HepG2 (cell line): ENCODE measurements around the gene RAP1A. TPM values are rescaled to one million over a fixed set of nuclear protein-coding genes. Genes with fewer than 3 reads are reported as not detected.

ENCODE experiments used
- ATAC-seq: fragments of 200-7000 bp; cut with Tn5 transposase; 3 replicates; pipeline ENCODE4 v1.9.1; 2020; ENCODE audit warnings: mild to moderate bottlenecking, moderate library complexity
- BruUV-seq: library from RNA; stranded (reverse); fragments of 400-500 nt; replicated peaks from 2 replicates; lab custom pipeline; 2021; lab: Mats Ljungman, UMichigan
- CTCF ChIA-PET: fragments of 300-600 bp; formaldehyde crosslinking; extraction: SDS; loops from one replicate; lab custom pipeline; 2021; ENCODE audit warnings: low total read pairs, inconsistent platforms, low intra/inter-chr PET ratio; lab: Yijun Ruan, JAX
- POLR2A ChIA-PET: fragments of 350-600 bp; sonication (Branson Sonifier 250); formaldehyde crosslinking; loops from one replicate; lab custom pipeline; 2020; ENCODE audit warnings: antibody characterized with exemption, inconsistent platforms; lab: Yijun Ruan, JAX
- DNase-seq: peaks from one replicate; pipeline ENCODE4 v3.0.0-alpha.2; 2015; ENCODE audit warnings: low spot score
- FAIRE-seq: peaks from 3 replicates; lab custom pipeline; 2011; peaks lifted over from hg19 to GRCh38; lab: Jason Lieb, UNC
- H2AFZ ChIP-seq: one replicate; pipeline ENCODE4 v1.6.1; 2011; ENCODE audit warnings: low read length, inconsistent platforms
- H3K27ac ChIP-seq: fragments of 300-600 bp; 3 replicates; pipeline ENCODE4 v1.8.0; 2011; ENCODE audit warnings: mixed run types, mild to moderate bottlenecking, mixed read lengths, low read length, inconsistent platforms; ENCODE audit not compliant: insufficient read depth; ENCODE audit errors: extremely low read length
- H3K27me3 ChIP-seq, 2 experiments: fragments of 200-600 bp in 1 of 2; 2 replicates in 1 of 2; 3 replicates in 1 of 2; pipeline versions ENCODE4 v1.6.0 to v1.8.0; 2011; ENCODE audit warnings: low read length in 2 of 2, mild to moderate bottlenecking in 2 of 2, moderate library complexity in 2 of 2, inconsistent platforms in 1 of 2; ENCODE audit not compliant: insufficient read depth in 2 of 2, control insufficient read depth in 1 of 2
- H3K36me3 ChIP-seq, 2 experiments: fragments of 200-600 bp in 1 of 2; replicated peaks in 1 of 2; 2 replicates in 1 of 2; 3 replicates in 1 of 2; pipeline versions ENCODE4 v1.5.1 to v1.8.0; 2011; ENCODE audit warnings: low read length in 2 of 2, inconsistent platforms in 1 of 2; ENCODE audit not compliant: insufficient read depth in 2 of 2, control insufficient read depth in 1 of 2
- H3K4me1 ChIP-seq: 2 replicates; pipeline ENCODE4 v1.5.1; 2012; ENCODE audit warnings: low read length, inconsistent platforms; ENCODE audit not compliant: insufficient read depth
- H3K4me2 ChIP-seq: 2 replicates; pipeline ENCODE4 v1.6.0; 2011; ENCODE audit warnings: low read depth, low read length, inconsistent platforms
- H3K4me3 ChIP-seq, 3 experiments: fragments of 200-600 bp in 1 of 3; sonication (generic), shearing (Covaris generic) in 1 of 3; replicated peaks in 1 of 3; 2 replicates each; pipeline ENCODE4 v1.5.1; 2011 to 2016; ENCODE audit warnings: low read length in 3 of 3, inconsistent platforms in 2 of 3, low read depth in 2 of 3, mild to moderate bottlenecking in 2 of 3, control low read depth in 1 of 3, mixed read lengths in 1 of 3; ENCODE audit not compliant: insufficient read depth in 1 of 3
- H3K79me2 ChIP-seq: one replicate; pipeline ENCODE4 v1.6.1; 2011; ENCODE audit warnings: low read length, inconsistent platforms; ENCODE audit not compliant: insufficient read depth
- H3K9ac ChIP-seq: 2 replicates; pipeline ENCODE4 v1.6.0; 2011; ENCODE audit warnings: mild to moderate bottlenecking, low read depth, low read length, inconsistent platforms; ENCODE audit not compliant: insufficient read depth
- H3K9me3 ChIP-seq: 2 replicates; pipeline ENCODE4 v1.5.1; 2012; ENCODE audit warnings: mild to moderate bottlenecking, low read length
- H4K20me1 ChIP-seq: 2 replicates; pipeline ENCODE4 v1.6.0; 2011; ENCODE audit warnings: inconsistent platforms, mild to moderate bottlenecking, low read length, moderate library complexity; ENCODE audit not compliant: insufficient read depth
- ARNT ChIP-seq: fragments of 450-650 bp; IDR thresholded peaks from 2 replicates; pipeline ENCODE4 v1.6.1; 2017
- ERF ChIP-seq: IDR thresholded peaks from 2 replicates; pipeline ENCODE4 v1.6.1; 2018; ENCODE audit warnings: missing biosample characterization, missing genetic modification reagents
- FOXK1 ChIP-seq: sonication (generic); formaldehyde crosslinking; IDR thresholded peaks from 2 replicates; pipeline ENCODE4 v1.4.0; 2020; ENCODE audit warnings: low read depth, missing genetic modification reagents, borderline replicate concordance
- HIC2 ChIP-seq: sonication (generic); formaldehyde crosslinking; IDR thresholded peaks from 2 replicates; pipeline ENCODE4 v1.9.0; 2022; ENCODE audit warnings: low read depth, missing genetic modification reagents
- NCOA5 ChIP-seq: sonication (generic); formaldehyde crosslinking; IDR thresholded peaks from 2 replicates; pipeline ENCODE4 v1.4.0; 2020; ENCODE audit warnings: missing genetic modification reagents
- POLR2A ChIP-seq, 2 experiments: IDR thresholded peaks; 2 replicates each; pipeline ENCODE4 v1.6.1; 2011; ENCODE audit warnings: low read depth in 2 of 2, low read length in 2 of 2, mild to moderate bottlenecking in 1 of 2, moderate library complexity in 1 of 2; ENCODE audit not compliant: insufficient read depth in 1 of 2
- SRSF9 ChIP-seq: fragments of 200-400 bp; formaldehyde crosslinking; IDR thresholded peaks from 2 replicates; pipeline ENCODE4 v1.6.1; 2018; ENCODE audit warnings: borderline replicate concordance, mild to moderate bottlenecking, low read depth, low read length; ENCODE audit not compliant: insufficient read depth, poor library complexity, severe bottlenecking
- TSC22D2 ChIP-seq: sonication (generic); formaldehyde crosslinking; IDR thresholded peaks from 2 replicates; pipeline ENCODE4 v1.5.1; 2020; ENCODE audit warnings: missing genetic modification reagents, mild to moderate bottlenecking, borderline replicate concordance
- YEATS4 ChIP-seq: sonication (generic); formaldehyde crosslinking; IDR thresholded peaks from 2 replicates; pipeline ENCODE4 v1.4.0; 2020; ENCODE audit warnings: missing genetic modification reagents, borderline replicate concordance
- ZBTB40 ChIP-seq, 2 experiments: fragments of 450-650 bp in 1 of 2; sonication (generic) in 1 of 2; formaldehyde crosslinking in 1 of 2; IDR thresholded peaks; 2 replicates each; pipeline versions ENCODE4 v1.6.1 to v1.8.0; 2016 to 2022; ENCODE audit warnings: antibody characterized with exemption in 1 of 2, mild to moderate bottlenecking in 1 of 2, missing genetic modification reagents in 1 of 2
- ZNF292 ChIP-seq: sonication (generic); formaldehyde crosslinking; IDR thresholded peaks from 2 replicates; pipeline ENCODE4 v1.8.1; 2022; ENCODE audit warnings: mild to moderate bottlenecking, low read depth, missing genetic modification reagents, borderline replicate concordance
- ZNF557 ChIP-seq: sonication (generic); formaldehyde crosslinking; IDR thresholded peaks from 2 replicates; pipeline ENCODE4 v1.4.0; 2020; ENCODE audit warnings: missing genetic modification reagents
- ZNF672 ChIP-seq: sonication (generic); formaldehyde crosslinking; IDR thresholded peaks from 2 replicates; pipeline ENCODE4 v1.8.1; 2022; ENCODE audit warnings: missing genetic modification reagents
- WGBS: methylation state at CpG from one replicate; pipeline ENCODE4 v1.1.6; 2017; ENCODE audit warnings: low lambda C conversion rate; 5-methylcytosine and 5-hydroxymethylcytosine counted together
- in situ Hi-C: cut with HindIII; loops from 2 replicates; pipeline ENCODE4 v1.10.0; 2017; ENCODE audit warnings: low pct_unique_long_range_greater_than_20kb; ENCODE audit not compliant: extremely low pct_ligation_motif_present
- intact Hi-C: fragments of 100-400 bp; cut with micrococcal nuclease; formaldehyde crosslinking; loops from one replicate; pipeline ENCODE4 v1.10.0; 2022; ENCODE audit not compliant: unreplicated experiment
- polyA plus RNA-seq, 8 experiments: library from polyadenylated mRNA; depleted of rRNA in 3 of 8; stranded (reverse) in 7 of 8; unstranded in 1 of 8; fragments of >200 nt; fragmentation: Illumina TruSeq in 4 of 8; extraction: Trizol in 4 of 8; gene quantifications; 2 replicates each; pipeline versions ENCODE4 v1.2.1 to v1.2.3, GENCODE V29; 2011 to 2016; ENCODE audit warnings: low read depth in 4 of 8, missing spikeins in 1 of 8, mixed read lengths in 1 of 8; ENCODE audit not compliant: insufficient read depth in 1 of 8
- total RNA-seq, 5 experiments: library from RNA; depleted of rRNA; stranded (reverse); fragments of >200 nt; fragmentation: Illumina TruSeq; extraction: Trizol; gene quantifications; 2 replicates each; pipeline ENCODE4 v1.2.3, GENCODE V29; 2016; ENCODE audit warnings: low read depth in 1 of 5
- TF ChIP-seq, protein P1 (sequence below): IDR thresholded peaks from 2 replicates; pipeline ENCODE4 v1.6.1; 2016

The RAP1A gene
- total and polyA plus RNA-seq, 2 of the 13 experiments (the other 11 are each of a cell fraction or from before 2014, with no cell fraction given) = 19.0 to 20.7 TPM

GRCh38 chr1:111747282-111747734, 127.7 kb downstream of the RAP1A start:
- DNase-seq = peak; percentile 81
- POLR2A ChIA-PET = interaction anchor here (0.8 to 1.2 kb wide), 3 partner anchors 9 to 239 kb away, joined by 6 read pairs; partner anchors contain the start of gene INKA2
- in situ Hi-C loops = no loop called here
- TF ChIP-seq ARNT = no peak
- TF ChIP-seq YEATS4 (CRISPR knock-in tag) = no peak
- TF ChIP-seq NCOA5 = no peak
- no peak for TF ChIP-seq HIC2 (CRISPR knock-in tag)
- TF ChIP-seq SRSF9 = no peak
- no peak for TF ChIP-seq TSC22D2 (CRISPR knock-in tag)
- TF ChIP-seq ZBTB40 (IDR thresholded peaks at IDR 0.05) = no peak
- TF ChIP-seq ZBTB40 (CRISPR knock-in tag; IDR thresholded peaks at IDR 0.05) = 0 out of 2 replicates have a peak, but pooled peaks have one; percentile 51
- TF ChIP-seq ERF (CRISPR knock-in tag) = no peak
- TF ChIP-seq, protein P1, sequence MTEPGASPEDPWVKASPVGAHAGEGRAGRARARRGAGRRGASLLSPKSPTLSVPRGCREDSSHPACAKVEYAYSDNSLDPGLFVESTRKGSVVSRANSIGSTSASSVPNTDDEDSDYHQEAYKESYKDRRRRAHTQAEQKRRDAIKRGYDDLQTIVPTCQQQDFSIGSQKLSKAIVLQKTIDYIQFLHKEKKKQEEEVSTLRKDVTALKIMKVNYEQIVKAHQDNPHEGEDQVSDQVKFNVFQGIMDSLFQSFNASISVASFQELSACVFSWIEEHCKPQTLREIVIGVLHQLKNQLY (CRISPR knock-in tag) = no peak
- TF ChIP-seq ZNF672 (CRISPR knock-in tag) = no peak
- no peak for TF ChIP-seq ZNF292 (CRISPR knock-in tag)
- no peak for TF ChIP-seq FOXK1
- no peak for TF ChIP-seq POLR2A (IDR thresholded peaks at IDR 0.05; ENCODE audit: insufficient read depth in 1 of 2, low read depth in 2 of 2, low read length in 2 of 2)
- no peak for TF ChIP-seq ZNF557 (CRISPR knock-in tag)

More at GRCh38 chr1:111747282-111747734, 127.7 kb downstream of the RAP1A start:
- Histone ChIP-seq H3K27me3 (no peaks in the 10 kb centered on the region), H3K9ac (no peak overlapping the region), H3K36me3 (no peaks in the 10 kb centered on the region), H3K4me3 (no peak overlapping the region), H3K79me2 (no peaks in the 10 kb centered on the region), H3K4me1 (peaks cover 38% of the 10 kb centered on the region), H3K9me3 (no peaks in the 10 kb centered on the region), H3K4me2 (no peak overlapping the region), H3K27ac (no peak overlapping the region), H2AFZ (no peak overlapping the region), H4K20me1 (no peaks in the 10 kb centered on the region; the same call in 1 of the 2 replicates)
- peak; percentile 89 for ATAC-seq
- FAIRE-seq = peak; percentile 91
- WGBS = 2% methylated on average over 3 of the region's 3 CpGs
- no TSS peak for BruUV-seq
- CTCF ChIA-PET = interaction anchor here (1.4 to 3.2 kb wide), 4 partner anchors 22 to 265 kb away, joined by 6 to 65 read pairs (median 13); no protein-coding TSS in a partner anchor
- intact Hi-C loops = loop anchor here (1.0 kb wide), 3 partner anchors 22 to 266 kb away; no protein-coding TSS in a partner anchor
